NCI-H1436 (cell line): Measurements from ENCODE around the gene NUDT16L1.
"Not testable (repeated sequence)": the region's sequence is repeated elsewhere in the genome, so short reads cannot be mapped to it uniquely, and the experiment has no call there.

Experiments used
- DNase-seq: peaks from one replicate; lab custom pipeline; 2025; lab: John Stamatoyannopoulos, UW

Gene NUDT16L1

GRCh38 chr16:4723071-4723767 lies 29.9 kb downstream of the NUDT16L1 start:
- no peak for DNase-seq

GRCh38 chr16:4724661-4725270 lies 31.4 kb downstream of the NUDT16L1 start:
- no peak for DNase-seq

- no peak for DNase-seq
Observed at GRCh38 chr16:4726616-4727015, 33.3 kb downstream of the NUDT16L1 start.

GRCh38 chr16:4728676-4729075 lies 35.3 kb downstream of the NUDT16L1 start:
- no peak for DNase-seq

GRCh38 chr16:4729876-4730275 lies 36.5 kb downstream of the NUDT16L1 start:
- no peak for DNase-seq

- no peak for DNase-seq
Observed at GRCh38 chr16:4733211-4733742, 39.9 kb downstream of the NUDT16L1 start.

- DNase-seq, result no peak
Observed at GRCh38 chr16:4733747-4734062, 40.3 kb downstream of the NUDT16L1 start.

GRCh38 chr16:4734063-4734729 lies 40.8 kb downstream of the NUDT16L1 start, which contains the start of the genes ANKS3 and DNAAF8:
ANKS3 (minus strand) TSS chr16:4734271; CDS start chr16:4730149, 4,122 bp downstream.
DNAAF8 (plus strand) TSS chr16:4734537; CDS start chr16:4736515, 1,978 bp downstream.
- DNase-seq, result peak; percentile 68

GRCh38 chr16:4734730-4735535 lies 41.6 kb downstream of the NUDT16L1 start:
- DNase-seq, result peak; percentile 79

- DNase-seq, result no peak
Observed at GRCh38 chr16:4736546-4736945, 43.2 kb downstream of the NUDT16L1 start.

GRCh38 chr16:4737545-4737944 lies 44.2 kb downstream of the NUDT16L1 start:
- DNase-seq, result no peak

- DNase-seq, result not testable (repeated sequence)
Observed at GRCh38 chr16:4738370-4738769, 45.0 kb downstream of the NUDT16L1 start.

- DNase-seq, result no peak
Observed at GRCh38 chr16:4743226-4743878, 50.0 kb downstream of the NUDT16L1 start.

GRCh38 chr16:4744555-4745273 lies 51.4 kb downstream of the NUDT16L1 start:
- no peak for DNase-seq

- DNase-seq, result no peak
Observed at GRCh38 chr16:4745274-4745569, 51.9 kb downstream of the NUDT16L1 start.
